HG03432 (cell line): ENCODE measurements around the gene PTPA.
A peak's percentile ranks its signal among the peaks of the same experiment; 100 is the strongest.

Source experiments
- ATAC-seq: cut with Tn5 transposase; IDR thresholded peaks from one replicate; pipeline ENCODE4 v1.9.1; 2021; ENCODE audit warnings: mild to moderate bottlenecking, moderate library complexity; ENCODE audit not compliant: unreplicated experiment

Gene PTPA

DNA sequence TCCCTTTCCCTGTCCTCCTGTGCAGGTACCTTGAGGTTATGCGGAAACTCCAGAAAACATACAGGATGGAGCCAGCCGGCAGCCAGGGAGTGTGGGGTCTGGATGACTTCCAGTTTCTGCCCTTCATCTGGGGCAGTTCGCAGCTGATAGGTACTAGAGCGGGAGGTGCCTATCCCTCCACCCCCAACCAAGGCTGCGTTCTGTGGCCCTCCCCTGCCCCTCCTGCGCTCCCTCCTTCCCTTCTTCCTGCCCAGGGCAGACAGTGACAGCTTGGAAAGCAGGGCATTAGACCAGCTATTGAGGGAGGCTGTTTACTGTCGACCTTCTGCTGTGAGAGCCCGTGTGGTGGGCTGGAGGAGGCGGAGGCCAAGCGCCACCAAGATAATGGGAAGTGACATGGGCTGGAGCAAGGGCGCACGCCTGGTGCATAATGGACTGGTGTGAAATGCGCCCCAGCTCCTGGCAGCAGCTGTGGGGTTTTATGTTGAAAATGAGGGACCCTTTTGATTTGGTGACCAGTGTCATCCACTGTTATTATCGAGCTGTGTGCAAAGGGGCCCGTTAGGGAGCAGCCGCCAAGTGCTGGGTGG, 25.3 kb downstream of the PTPA start:
- no peak for ATAC-seq

DNA sequence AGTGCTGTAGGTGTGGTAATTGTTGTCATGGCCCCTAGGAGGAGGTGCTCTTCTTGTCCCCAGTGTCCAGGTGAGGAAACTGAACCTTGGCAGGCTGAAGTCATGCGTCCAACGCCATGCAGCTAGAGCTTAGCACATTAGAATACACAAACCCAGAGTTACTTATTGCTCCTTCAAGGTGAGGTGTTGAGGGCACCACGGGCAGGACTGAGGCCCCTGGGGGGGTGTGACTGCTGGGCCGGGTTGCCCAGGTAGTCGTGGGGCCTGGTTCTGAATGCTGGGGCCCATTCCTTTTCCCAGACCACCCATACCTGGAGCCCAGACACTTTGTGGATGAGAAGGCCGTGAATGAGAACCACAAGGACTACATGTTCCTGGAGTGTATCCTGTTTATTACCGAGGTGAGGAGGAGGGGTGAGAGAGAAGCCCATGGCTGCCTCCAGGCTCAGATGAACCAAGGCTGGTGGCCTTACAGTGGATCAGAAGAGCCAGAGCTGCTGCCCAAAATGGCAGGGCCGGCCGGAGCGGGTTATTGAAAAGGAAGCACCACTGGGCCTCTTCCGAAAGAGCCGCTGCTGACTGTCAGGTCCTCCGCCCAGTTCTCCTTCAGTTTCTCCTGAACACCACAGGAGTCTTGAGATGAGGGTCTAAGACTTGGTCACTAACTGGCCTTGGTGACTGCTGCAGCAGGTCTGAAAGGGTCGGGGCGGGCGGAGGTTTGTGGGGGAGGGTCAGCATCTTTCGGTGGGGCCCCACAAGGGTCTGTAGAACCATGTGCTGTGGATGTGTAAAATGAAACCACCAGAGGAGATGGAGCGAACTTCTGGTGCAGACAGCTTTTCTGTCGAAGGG, 26.3 kb downstream of the PTPA start:
- ATAC-seq: no peak

DNA sequence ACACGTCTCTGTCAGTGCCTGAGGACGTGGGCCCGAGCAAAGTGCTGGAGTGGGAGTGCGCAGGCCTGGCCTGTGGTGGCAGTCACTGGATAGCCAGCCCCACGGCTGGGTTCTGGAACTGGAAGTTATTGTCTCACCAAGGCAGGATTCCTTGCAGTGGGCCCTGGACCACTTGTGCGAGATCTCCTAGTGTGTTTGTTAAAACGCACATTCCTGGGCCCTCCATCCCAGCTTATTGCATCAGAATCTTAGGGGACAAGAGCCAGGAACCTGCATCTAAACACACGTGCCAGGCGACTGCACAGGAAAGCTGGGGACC, 26.9 kb downstream of the PTPA start:
- no peak for ATAC-seq

DNA sequence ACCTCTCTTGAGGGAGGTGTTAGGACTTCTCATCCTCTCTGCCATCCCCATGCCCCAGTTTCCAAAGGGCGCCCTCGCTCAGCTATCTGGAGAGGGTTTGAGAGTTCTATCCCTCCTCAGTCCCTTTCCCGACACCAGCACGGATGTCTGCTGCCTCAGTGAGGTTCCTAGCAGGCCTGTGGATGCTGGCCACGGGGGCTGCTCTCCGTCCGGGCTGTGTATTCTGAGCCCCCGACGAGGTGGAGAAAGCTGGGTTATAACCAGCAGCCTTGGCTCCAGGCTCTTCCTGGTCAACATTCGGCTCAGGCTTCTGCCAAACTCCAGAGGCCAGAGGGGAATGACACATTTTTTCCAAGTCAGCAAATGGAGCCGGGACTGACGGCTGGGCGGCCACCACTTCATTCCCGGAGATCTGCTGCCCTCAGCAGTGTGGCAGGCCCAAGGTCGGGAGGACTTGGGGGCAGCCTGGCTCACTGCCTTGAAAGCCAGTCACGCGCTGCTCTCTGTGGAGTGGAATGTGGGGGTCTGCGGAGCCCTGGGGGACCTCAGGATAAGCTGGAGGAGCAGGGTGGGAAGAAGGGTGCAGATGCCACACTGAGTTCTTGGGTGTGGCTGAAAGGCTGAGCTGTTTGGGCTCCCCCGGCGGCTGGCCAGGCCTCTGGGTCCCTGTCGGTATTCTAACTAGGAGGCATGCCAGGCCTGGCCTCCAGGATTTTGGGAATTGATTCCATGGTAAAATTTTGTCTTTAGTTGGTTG, 27.4 kb downstream of the PTPA start:
- ATAC-seq: no peak

DNA sequence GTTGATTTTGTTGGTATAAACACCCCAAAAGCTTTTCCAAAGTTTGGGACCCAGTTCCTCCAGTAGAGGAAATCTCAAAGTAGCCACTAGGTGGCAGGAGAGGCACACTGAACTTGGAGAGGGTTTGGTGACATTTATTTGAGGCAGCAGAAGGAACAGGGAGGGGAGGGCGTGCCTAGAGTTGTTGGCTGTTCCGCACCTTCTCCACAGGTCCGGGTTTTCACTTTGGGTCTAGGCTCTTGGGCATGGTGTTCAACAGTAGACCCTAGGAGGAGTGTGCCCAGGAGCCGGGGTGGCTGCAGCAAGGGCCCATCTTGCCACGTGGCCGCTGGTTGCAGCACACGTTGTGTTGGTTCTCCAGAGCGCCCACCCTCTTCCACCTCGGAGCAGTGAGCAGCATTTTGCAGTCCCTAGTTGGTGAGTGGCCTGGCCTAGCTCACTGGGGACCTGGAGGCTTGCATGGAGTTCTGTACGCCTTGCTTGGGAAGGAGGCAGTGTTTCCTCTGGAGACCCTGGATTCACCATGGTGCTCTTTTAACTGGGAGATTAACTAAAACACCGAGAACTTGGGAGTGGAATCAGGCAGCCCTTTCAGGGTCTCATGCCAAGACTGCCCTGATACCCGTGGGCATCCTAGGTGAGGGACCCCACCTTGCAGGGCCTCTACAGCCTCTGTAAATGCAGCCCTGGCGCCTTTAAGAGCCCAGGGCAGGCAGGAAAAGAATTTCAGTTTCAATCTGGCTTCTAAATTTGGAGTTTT, 28.2 kb downstream of the PTPA start:
- peak; percentile 35 for ATAC-seq

DNA sequence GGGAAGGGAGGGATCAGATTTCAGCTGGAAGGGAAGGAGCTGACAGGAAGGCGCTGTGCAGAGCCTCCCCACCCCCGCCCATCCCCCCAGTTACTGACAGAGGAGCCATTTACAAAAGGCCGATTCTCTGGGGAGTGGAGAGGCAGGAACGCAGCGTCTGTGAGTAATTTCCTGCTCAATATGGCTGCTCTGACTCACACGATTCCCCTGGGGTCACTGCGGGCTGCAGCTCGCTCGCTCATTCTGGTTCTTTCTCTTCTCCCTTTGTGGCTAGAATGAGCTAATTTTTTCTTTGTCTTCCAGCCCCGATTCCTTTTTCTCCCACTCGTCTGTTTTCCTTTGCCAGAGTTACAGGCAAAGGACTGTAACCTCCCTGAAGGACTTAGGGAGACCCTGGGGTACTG, 28.8 kb downstream of the PTPA start:
- ATAC-seq: peak; percentile 61

DNA sequence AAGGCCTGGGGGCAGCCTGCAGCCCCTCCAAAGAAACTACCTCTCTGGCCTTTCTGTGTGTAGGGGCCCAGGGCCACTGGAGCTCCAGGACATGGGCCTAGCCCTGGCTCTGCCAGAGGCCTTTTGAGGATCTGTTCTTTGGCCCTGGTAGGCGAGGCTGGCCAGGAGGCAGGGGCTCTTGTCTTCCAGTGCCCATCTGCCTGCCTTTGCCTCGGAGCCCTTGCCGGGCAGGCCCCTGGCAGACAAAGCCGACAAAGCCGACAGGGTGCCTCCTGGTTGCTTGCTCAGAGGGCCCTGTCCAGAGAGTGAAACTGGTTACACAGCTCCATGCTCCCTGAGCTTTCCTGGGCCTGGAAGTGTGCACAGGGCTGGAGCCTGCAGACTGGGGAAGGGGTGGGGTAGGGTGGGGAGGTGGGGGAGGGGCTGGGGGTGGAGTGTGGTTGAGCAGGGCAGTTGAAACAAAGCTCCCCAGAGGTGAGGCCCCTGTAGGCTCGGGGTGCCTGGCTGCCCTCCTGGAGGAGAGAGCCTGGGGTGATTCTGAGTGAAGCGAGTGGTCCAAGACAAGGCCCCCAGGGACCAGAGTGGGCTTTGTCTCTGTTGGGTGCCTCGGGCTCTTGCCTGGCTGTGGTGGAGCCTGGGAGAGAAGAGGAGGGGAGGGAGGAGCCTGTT, 29.3 kb downstream of the PTPA start:
- ATAC-seq: peak; percentile 17

DNA sequence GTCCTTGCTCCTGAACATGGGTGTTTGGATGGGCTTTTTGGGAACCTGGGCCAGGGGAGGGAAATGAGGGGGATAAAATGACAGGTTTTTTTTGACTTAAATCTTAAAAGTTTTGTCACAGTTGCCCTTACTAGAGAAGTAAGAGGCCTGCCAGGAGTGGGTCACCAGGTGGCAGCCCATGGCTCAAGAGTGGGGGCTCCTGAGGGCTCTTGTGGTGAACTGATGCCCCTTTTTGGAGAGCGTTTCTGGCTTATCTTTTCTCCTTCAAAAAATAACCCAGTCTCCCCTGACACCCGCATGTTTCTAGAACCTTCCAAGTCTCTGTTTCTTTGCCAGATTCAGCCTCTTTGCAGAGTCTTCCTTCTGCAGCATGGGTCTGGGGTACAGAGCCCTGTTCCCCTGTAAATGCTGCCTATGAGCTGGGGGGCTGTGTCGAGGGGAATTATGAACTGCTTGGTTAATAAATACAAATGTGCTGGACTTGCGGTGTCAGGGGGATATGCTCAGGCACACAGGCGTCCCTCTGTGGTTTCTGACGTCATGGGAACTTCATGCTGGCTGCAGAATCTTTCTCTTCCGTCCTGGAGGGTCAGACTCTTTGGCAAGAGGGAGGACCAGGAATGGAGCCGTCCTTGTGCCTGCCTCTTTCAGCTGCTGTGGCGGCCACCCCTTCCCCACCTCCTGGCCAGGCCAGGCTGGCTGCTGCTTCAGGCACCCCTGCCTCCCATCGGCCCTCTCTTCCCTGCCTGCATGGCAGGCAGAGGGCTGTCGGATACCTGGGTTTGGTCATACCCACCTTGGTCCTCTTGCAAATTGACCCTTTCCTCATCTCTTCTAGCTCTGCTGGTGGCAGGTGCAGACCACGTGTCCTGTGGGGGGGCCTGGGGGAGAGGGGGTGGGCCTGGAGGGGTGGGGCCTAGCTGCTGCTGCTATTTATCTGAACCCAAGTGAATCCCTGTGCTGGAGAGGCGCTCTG, 30.1 kb downstream of the PTPA start:
- ATAC-seq: peak; percentile 29

DNA sequence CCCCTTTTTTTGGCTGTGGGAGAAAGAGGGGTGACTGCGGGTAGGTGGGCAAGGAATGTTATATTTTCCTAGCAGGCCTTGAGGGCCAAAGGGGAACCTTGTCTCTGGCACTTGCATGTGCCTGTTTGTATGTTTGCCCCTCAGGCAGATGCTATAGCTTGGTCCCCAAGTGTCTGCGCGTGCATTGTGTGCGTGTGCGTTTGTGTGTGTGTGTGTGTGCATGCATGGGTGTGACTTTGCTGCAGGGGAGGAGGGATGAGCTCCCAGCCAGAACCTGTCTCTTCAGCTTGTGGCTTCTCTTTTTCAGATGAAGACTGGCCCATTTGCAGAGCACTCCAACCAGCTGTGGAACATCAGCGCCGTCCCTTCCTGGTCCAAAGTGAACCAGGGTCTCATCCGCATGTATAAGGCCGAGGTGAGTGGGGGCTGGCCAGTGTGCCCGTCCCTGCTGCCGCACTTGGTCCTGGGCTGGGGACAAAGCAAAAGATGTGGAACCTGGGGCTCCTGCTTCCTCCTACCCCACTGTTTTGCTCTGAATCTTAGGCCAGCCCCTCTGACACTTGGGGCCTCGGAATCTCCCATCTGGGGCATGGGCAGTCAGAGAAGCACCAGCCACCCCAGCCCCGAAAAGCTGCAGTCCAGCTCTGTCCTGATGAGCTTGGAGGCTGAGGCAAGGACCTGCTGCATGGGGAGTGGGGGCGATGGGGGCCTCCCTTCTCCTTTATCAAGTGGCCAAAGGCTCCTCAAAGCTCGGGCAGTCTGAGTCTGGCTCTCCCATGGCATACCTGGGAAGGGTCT, 31.1 kb downstream of the PTPA start:
- ATAC-seq: no peak

DNA sequence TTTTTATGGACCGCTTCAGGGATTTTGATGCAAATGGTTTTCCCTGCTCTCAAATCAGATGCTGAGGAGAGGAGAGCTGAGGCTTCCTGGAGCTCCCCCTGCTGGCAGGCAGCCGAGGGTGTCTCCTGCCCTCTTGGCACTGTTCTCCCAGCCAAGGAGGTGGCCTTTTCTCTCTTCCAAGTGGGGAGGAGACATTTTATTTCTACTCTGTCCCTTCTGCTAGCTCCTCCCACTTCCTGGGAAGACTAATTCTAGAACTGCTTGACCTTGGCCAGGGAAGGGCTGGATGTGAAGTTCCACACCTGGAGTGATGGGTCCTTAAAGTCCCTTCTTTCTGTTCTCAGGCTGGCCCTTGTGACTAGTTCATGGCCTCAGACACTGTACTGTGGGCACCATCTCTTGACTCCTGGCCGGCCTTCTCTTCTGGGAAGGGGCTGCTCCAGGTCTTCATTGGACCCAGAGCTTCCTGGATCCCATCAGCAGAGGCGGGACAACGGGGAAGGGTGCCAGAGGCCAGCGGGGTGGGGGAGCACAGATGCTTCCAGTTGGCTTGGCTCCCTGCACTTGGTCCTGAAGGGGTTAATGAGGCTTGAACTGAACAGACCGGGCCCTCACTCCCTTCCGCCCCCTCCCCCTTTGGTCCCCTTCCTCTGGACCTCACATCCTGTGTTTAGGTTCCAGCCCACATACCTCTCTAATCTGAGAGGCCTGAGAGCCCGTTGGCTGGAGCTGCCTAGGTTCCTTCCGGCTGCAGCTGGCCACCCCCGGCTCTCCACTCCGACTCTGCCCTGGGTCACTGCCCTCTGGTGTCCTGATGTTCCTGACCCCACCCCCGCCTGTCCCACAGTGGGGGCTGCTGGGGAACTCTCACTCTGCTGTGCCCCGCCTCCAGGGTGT, 32.1 kb downstream of the PTPA start:
- ATAC-seq: no peak

DNA sequence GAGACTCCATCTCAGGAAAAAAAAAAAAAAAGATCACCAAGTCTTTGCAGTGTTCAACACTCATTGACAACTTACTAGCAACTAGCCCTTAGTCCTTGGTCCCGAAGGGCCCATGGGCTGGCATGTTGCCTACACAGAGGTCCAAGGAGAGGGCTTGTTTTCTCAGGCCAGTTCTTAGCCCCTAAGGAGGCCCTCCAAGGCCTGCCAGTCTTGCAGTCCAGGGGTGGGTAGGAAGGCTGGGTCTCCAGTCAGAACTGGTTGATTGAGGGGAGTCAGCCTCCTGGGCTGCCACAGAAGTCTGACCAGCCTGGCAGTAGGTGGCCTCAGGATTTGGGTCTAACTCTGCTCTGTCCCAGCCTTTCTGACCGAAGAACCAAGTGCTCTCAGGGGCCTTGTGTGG, 34.1 kb downstream of the PTPA start:
- no peak for ATAC-seq

DNA sequence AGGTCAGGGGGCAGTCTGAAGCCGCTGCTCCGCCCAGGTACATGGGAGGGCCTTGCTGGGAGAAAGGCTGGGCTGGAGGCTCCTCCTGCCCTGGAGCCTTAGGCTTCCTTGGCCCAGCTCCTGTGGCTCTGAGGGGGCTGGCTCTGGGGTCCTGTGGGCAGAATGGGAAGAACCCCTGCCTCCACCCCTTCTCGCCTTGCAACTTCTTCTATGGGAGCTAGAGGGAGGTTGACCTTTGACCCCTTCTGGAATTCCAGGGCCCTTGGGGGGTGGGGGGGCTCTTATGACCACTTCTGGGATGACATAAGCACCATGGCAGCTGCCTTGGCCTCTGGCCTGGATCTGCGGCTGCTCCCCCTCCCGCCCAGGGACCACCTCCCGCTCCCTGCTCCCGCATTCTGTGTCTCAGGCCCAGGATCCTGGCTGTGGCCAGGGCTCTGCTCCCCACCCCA, 34.7 kb downstream of the PTPA start:
- ATAC-seq: no peak

DNA sequence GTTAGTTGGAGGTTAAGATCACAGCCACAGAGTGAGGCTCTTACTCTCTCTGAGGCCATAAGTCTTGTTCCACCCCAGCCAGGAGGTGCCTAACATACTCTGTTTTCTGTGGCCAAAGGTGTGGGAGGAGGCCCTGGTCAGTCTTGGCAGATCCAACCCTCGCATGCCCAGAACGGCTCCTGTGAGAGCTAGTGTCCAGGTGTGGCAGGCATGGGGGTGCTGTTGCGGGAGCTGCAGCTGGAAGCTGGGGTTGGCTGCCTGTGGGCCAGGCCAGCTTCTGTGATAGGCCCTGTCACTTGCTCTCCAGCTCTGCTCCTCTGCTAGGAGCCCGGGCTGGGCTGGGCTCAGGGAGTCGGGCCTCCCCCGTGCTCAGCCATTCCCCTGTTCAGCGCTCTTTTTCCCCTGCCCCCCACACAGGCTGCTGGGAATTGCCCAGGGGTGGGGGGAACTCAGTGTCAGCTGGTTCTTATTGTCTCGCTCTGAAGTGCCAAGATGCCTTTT, 35.3 kb downstream of the PTPA start:
- ATAC-seq: no peak

DNA sequence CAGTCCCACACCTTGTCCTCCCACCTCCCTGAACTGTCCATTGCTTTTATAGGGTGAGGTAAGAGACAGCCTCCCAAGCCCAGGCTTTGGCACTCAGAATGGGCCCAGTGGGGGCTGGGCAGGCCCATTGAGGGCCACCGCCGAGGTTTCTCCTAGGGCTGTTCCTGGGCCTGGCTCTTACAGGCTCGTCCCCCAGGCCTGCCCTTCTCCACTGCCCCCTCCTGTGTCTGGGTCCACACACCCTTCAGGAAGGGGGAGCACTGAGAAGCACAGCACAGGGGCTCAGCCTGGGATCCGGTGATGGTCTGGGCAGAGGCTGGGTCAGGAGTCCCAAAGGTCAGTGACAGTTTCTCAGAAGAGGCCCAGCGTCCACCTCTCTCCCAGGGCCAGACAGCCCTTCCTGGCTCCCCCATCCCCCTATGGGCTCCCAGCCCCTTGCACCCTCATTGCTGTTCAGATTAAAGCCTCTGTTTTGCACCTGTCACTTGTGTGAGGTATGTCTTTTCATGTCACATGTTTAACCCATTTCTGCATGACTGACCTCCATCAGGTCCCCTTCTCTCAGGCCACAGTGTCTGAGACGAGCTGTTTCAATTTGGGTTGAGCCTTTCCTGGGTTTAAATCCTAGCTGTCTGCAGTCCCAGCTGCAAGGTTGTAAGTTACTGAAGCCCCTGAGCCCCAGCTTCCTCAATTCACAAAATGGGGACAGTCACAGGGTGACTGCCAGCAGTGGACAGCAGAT, 37.4 kb downstream of the PTPA start:
- no peak for ATAC-seq

DNA sequence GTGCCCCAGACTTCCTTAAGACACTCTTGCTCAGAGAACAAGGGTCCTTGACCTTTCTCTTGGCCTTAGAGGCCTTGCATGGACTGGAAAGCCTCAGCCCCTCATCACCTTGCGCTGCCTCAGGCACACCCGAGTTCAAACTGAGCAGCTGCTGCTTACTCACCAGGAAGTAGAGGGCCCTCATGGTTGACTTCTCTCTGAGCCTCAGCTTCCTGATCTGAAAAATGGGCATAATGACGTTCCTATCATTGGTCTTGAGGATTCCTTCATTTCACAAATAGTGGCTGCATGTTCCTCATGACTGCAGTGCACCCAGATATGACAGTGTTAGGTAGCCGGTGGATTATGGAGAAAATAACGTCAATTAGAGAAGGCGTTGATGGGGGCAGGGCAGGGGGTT, 38.2 kb downstream of the PTPA start:
- no peak for ATAC-seq

DNA sequence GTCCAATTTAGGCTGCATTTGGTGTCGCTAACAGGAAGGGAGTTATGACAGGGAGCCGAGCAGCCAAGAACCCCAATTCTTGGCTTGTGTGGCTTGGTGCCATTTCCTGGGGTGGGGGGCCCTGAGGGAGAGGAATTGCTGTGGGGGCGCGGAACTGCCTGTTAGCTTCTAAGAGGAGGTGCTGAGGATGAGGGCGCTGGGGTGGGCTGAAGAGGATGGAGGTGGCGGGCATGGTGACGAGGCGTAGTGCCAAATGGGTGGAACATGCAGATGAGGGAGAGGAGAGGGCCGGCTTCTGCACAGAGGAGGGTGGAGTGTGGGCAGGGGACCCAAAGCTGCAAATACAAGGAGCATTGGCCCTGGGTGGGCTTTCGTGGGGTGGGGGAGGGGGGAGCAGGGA, 38.9 kb downstream of the PTPA start:
- ATAC-seq: no peak

DNA sequence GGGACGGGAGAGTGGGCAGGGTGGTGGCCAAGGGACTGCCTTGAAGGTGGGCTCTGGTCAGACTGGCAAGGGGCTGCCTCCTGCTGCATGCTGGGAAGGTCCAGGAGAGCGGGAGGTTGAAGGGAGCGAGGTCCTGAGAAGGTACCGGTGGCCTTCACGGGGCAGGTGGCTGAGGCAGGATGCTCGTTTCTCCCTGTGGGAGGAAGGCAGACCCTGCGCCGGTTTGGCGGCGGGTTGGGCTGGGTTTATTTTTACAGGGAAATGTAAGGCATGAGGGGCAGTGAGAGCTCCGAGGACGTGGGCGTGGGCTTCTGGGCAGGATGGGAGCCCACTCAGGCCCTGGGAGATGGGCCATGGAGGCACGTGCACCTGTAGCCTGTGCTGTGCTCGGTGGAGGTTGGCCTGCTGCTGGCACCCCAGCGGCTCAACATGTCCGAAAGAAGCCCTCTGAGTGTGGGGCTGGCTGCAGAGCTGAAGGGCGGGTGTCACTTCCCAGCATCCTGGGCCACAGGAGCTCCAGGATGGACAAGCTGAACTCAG, 39.5 kb downstream of the PTPA start:
- ATAC-seq: no peak
